ENCODE results near the gene CLASP1. TPM values are rescaled to one million over a fixed set of nuclear protein-coding genes. Genes with fewer than 3 reads are reported as not detected.

CLASP1 gene
- total RNA-seq, 1 experiment from 2014 or later = 46.1 TPM

DNA sequence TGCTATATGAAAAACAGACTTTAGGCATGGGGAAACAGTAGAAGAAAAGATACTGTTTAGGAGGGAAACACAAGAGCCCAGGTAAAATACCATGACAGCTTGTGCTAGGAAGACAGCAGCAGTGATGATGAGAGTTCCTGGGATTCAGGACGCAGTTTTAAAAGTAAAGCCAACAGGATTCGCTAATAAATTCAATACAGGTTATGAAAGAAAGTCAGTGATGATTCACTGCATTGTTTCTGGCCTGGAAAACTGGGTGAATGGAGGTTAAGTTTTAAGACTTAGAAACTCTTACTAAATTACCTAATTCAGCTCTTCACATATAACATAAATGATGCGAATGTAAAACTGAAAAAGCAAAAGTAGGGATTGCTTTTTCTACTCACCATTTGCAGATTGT, 146.5 kb downstream of the CLASP1 start:
- Mint-ChIP-seq H3K27me3 (ENCODE audit: insufficient read depth, unreplicated experiment) (no peaks in the 10 kb centered on the region), H3K36me3 (ENCODE audit: insufficient read depth, unreplicated experiment) (peaks cover 37% of the 10 kb centered on the region), H3K4me1 (ENCODE audit: low read depth, unreplicated experiment) (peaks cover 15% of the 10 kb centered on the region), H3K27ac (ENCODE audit: unreplicated experiment) (no peak overlapping the region), H3K9me3 (ENCODE audit: unreplicated experiment) (peaks cover 21% of the 10 kb centered on the region), H3K4me3 (ENCODE audit: unreplicated experiment) (no peak overlapping the region)
- Histone ChIP-seq H3K27me3 (replicated peaks; ENCODE audit: control insufficient read depth, insufficient read depth, low read length) (no peaks in the 10 kb centered on the region), H3K9me3 (peaks cover 6% of the 10 kb centered on the region; the same call in 1 of the 2 replicates), H3K36me3 (ENCODE audit: control insufficient read depth, insufficient read depth, low read length) (peaks cover 1% of the 10 kb centered on the region), H3K4me3 (ENCODE audit: low read depth, low read length) (no peak overlapping the region), H3K4me1 (no peaks in the 10 kb centered on the region)
- POLR2A ChIA-PET = no interaction called here
- intact Hi-C loops (cut with micrococcal nuclease; ENCODE audit: unreplicated experiment) = no loop called here
- no TSS peak for BruUV-seq (replicated peaks)
- CTCF ChIA-PET = no interaction called here
- TF ChIP-seq, protein P1, sequence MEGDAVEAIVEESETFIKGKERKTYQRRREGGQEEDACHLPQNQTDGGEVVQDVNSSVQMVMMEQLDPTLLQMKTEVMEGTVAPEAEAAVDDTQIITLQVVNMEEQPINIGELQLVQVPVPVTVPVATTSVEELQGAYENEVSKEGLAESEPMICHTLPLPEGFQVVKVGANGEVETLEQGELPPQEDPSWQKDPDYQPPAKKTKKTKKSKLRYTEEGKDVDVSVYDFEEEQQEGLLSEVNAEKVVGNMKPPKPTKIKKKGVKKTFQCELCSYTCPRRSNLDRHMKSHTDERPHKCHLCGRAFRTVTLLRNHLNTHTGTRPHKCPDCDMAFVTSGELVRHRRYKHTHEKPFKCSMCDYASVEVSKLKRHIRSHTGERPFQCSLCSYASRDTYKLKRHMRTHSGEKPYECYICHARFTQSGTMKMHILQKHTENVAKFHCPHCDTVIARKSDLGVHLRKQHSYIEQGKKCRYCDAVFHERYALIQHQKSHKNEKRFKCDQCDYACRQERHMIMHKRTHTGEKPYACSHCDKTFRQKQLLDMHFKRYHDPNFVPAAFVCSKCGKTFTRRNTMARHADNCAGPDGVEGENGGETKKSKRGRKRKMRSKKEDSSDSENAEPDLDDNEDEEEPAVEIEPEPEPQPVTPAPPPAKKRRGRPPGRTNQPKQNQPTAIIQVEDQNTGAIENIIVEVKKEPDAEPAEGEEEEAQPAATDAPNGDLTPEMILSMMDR (IDR thresholded peaks at IDR 0.05; ENCODE audit: insufficient read depth in 1 of 2, low read depth in 1 of 2, low read length in 1 of 2, severe bottlenecking in 1 of 2, unreplicated experiment in 1 of 2) = no peak
- DNase-seq = no peak

DNA sequence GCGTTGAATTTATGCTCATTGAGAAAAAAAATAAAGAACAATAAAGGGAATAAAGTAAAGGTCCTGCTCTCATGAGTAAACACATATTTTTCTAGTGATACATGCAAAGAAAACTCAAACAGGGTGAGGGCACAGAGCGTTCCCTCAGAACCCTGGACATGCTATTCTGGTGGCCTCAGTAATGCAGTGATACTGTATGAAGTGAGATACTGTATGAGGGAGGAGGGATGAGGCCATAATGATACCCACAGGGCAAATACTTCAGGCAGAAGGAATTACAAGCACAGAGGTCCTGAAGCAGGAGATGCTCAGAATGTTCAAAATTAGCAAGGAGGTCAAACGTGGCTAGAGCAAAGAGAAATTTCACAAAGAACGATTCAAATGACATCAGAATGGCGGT, 147.0 kb downstream of the CLASP1 start:
- Histone ChIP-seq H3K9me3 (peaks cover 6% of the 10 kb centered on the region; the same call in 1 of the 2 replicates), H3K4me1 (no peaks in the 10 kb centered on the region), H3K36me3 (ENCODE audit: control insufficient read depth, insufficient read depth, low read length) (peaks cover 1% of the 10 kb centered on the region), H3K27me3 (replicated peaks; ENCODE audit: control insufficient read depth, insufficient read depth, low read length) (no peaks in the 10 kb centered on the region), H3K4me3 (ENCODE audit: low read depth, low read length) (no peak overlapping the region)
- Mint-ChIP-seq H3K27ac (ENCODE audit: unreplicated experiment) (no peak overlapping the region), H3K4me3 (ENCODE audit: unreplicated experiment) (no peak overlapping the region), H3K9me3 (ENCODE audit: unreplicated experiment) (peaks cover 21% of the 10 kb centered on the region), H3K27me3 (ENCODE audit: insufficient read depth, unreplicated experiment) (no peaks in the 10 kb centered on the region), H3K4me1 (ENCODE audit: low read depth, unreplicated experiment) (peaks cover 11% of the 10 kb centered on the region), H3K36me3 (ENCODE audit: insufficient read depth, unreplicated experiment) (peaks cover 37% of the 10 kb centered on the region)
- TF ChIP-seq, protein P1 (IDR thresholded peaks at IDR 0.05; ENCODE audit: insufficient read depth in 1 of 2, low read depth in 1 of 2, low read length in 1 of 2, severe bottlenecking in 1 of 2, unreplicated experiment in 1 of 2) = no peak
- ChIA-PET POLR2A (no interaction called here), CTCF (no interaction called here)
- no TSS peak for BruUV-seq (replicated peaks)
- intact Hi-C loops (cut with micrococcal nuclease; ENCODE audit: unreplicated experiment) = no loop called here
- no peak for DNase-seq

DNA sequence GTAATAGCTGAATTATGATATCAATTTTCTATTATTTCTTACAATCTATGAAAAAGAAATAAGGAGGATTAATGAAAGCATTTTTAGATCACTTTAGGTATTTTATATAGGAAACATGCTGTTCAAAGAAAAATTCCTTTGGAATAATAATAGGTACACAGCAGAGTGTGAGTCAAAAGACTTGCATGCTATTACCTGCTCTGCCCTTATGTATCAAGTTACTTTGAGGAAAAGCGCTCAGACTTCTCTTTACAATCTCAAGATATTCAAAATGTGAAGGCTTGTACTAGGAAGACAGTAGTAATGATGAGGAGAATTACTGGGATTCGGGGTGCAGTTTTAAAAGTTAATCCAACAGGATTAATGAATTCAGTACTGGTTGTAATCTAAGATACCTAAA, 147.7 kb downstream of the CLASP1 start:
- peaks cover 1% of the 10 kb centered on the region for H3K36me3 ChIP-seq (ENCODE audit: control insufficient read depth, insufficient read depth, low read length)
- BruUV-seq (replicated peaks) = no TSS peak
- POLR2A ChIA-PET = no interaction called here
- TF ChIP-seq, protein P1 (IDR thresholded peaks at IDR 0.05; ENCODE audit: insufficient read depth in 1 of 2, low read depth in 1 of 2, low read length in 1 of 2, severe bottlenecking in 1 of 2, unreplicated experiment in 1 of 2) = no peak
- CTCF ChIA-PET = no interaction called here
- no peaks in the 10 kb centered on the region for H3K27me3 Mint-ChIP-seq (ENCODE audit: insufficient read depth, unreplicated experiment)
- intact Hi-C loops (cut with micrococcal nuclease; ENCODE audit: unreplicated experiment) = no loop called here
- peaks cover 21% of the 10 kb centered on the region for H3K9me3 Mint-ChIP-seq (ENCODE audit: unreplicated experiment)
- no peak overlapping the region for H3K4me3 ChIP-seq (ENCODE audit: low read depth, low read length)
- no peak overlapping the region for H3K27ac Mint-ChIP-seq (ENCODE audit: unreplicated experiment)
- no peaks in the 10 kb centered on the region for H3K27me3 ChIP-seq (replicated peaks; ENCODE audit: control insufficient read depth, insufficient read depth, low read length)
- no peak overlapping the region for H3K4me3 Mint-ChIP-seq (ENCODE audit: unreplicated experiment)
- peaks cover 37% of the 10 kb centered on the region for H3K36me3 Mint-ChIP-seq (ENCODE audit: insufficient read depth, unreplicated experiment)
- peaks cover 4% of the 10 kb centered on the region for H3K4me1 Mint-ChIP-seq (ENCODE audit: low read depth, unreplicated experiment)
- H3K4me1 ChIP-seq = no peaks in the 10 kb centered on the region
- no peak for DNase-seq
- peaks cover 6% of the 10 kb centered on the region; the same call in 1 of the 2 replicates for H3K9me3 ChIP-seq
